H1 (cell line): Measurements from ENCODE around the gene CCDC192. TPM values are rescaled to one million over a fixed set of nuclear protein-coding genes. Genes with fewer than 3 reads are reported as not detected.

ENCODE experiments used
- CTCF ChIA-PET: fragments of 300-600 bp; sonication (Branson Sonifier 250); formaldehyde crosslinking; loops from one replicate; lab custom pipeline; 2021; ENCODE audit not compliant: partially characterized antibody; lab: Charles Lee
- POLR2A ChIA-PET: fragments of 300-600 bp; sonication (Branson Sonifier 250); formaldehyde crosslinking; loops from one replicate; lab custom pipeline; 2021; ENCODE audit warnings: inconsistent platforms; ENCODE audit not compliant: partially characterized antibody; lab: Charles Lee
- DNase-seq, 2 experiments: peaks; one replicate each; pipeline versions ENCODE4 v3.0.0 to v3.0.0-alpha.2; 2010 to 2022; ENCODE audit warnings: low spot score in 2 of 2, low read depth in 1 of 2, mixed read lengths in 1 of 2
- FAIRE-seq: peaks from 2 replicates; lab custom pipeline; 2011; peaks lifted over from hg19 to GRCh38; lab: Jason Lieb, UNC
- H2AFZ ChIP-seq: 2 replicates; pipeline ENCODE4 v1.8.1; 2012; ENCODE audit warnings: low read length, inconsistent platforms
- H2AK5ac ChIP-seq: 2 replicates; pipeline ENCODE4 v1.6.1; 2013; ENCODE audit warnings: low read depth, low read length
- H2BK120ac ChIP-seq: replicated peaks from 2 replicates; pipeline ENCODE3; 2013; ENCODE audit warnings: low read depth, low read length, inconsistent platforms
- H2BK12ac ChIP-seq: 2 replicates; pipeline ENCODE4 v1.6.1; 2013; ENCODE audit warnings: low read depth, low read length
- H2BK15ac ChIP-seq: 2 replicates; pipeline ENCODE4 v1.6.1; 2013; ENCODE audit warnings: low read length
- H2BK20ac ChIP-seq: 2 replicates; pipeline ENCODE4 v1.6.1; 2013; ENCODE audit warnings: low read length
- H2BK5ac ChIP-seq: 2 replicates; pipeline ENCODE4 v1.6.1; 2013; ENCODE audit warnings: low read depth, low read length
- H3K14ac ChIP-seq: 2 replicates; pipeline ENCODE4 v1.6.1; 2013; ENCODE audit warnings: inconsistent platforms; ENCODE audit not compliant: insufficient read length
- H3K18ac ChIP-seq: 2 replicates; pipeline ENCODE4 v1.6.1; 2013; ENCODE audit warnings: low read length; ENCODE audit errors: extremely low read depth
- H3K23ac ChIP-seq: 2 replicates; pipeline ENCODE4 v1.6.1; 2013; ENCODE audit warnings: inconsistent platforms; ENCODE audit not compliant: insufficient read length
- H3K23me2 ChIP-seq: 2 replicates; pipeline ENCODE4 v1.6.1; 2013; ENCODE audit warnings: low read depth, low read length
- H3K27ac ChIP-seq: 2 replicates; pipeline ENCODE4 v1.6.1; 2011; ENCODE audit warnings: low read depth, low read length, inconsistent platforms
- H3K27me3 ChIP-seq, 4 experiments: replicated peaks in 1 of 4; 1 replicate in 1 of 4; 2 replicates in 3 of 4; pipeline versions ENCODE4 v1.6.1 to v1.8.1; 2011 to 2013; ENCODE audit warnings: low read length in 3 of 4, mild to moderate bottlenecking in 3 of 4, inconsistent platforms in 2 of 4, mixed read lengths in 2 of 4, moderate library complexity in 1 of 4; ENCODE audit not compliant: control insufficient read depth in 3 of 4, insufficient read depth in 3 of 4; ENCODE audit errors: extremely low read depth in 1 of 4
- H3K36me3 ChIP-seq, 4 experiments: 2 replicates each; pipeline versions ENCODE4 v1.6.1 to v1.8.1; 2011 to 2013; ENCODE audit warnings: mild to moderate bottlenecking in 4 of 4, low read length in 3 of 4, moderate library complexity in 2 of 4, control low read depth in 1 of 4, inconsistent platforms in 1 of 4; ENCODE audit not compliant: insufficient read depth in 4 of 4, control insufficient read depth in 2 of 4
- H3K4ac ChIP-seq: replicated peaks from 2 replicates; pipeline ENCODE3; 2013; ENCODE audit warnings: low read length, low read depth, mixed read lengths, inconsistent platforms; ENCODE audit not compliant: insufficient read length
- H3K4me1 ChIP-seq, 4 experiments: replicated peaks in 1 of 4; 1 replicate in 1 of 4; 2 replicates in 3 of 4; pipeline versions ENCODE4 v1.6.1 to v1.8.1; 2011 to 2013; ENCODE audit warnings: low read length in 3 of 4, inconsistent platforms in 2 of 4, mixed read lengths in 1 of 4; ENCODE audit not compliant: insufficient read depth in 4 of 4, control insufficient read depth in 3 of 4
- H3K4me2 ChIP-seq, 2 experiments: 2 replicates each; pipeline versions ENCODE4 v1.6.1 to v1.8.1; 2011 to 2013; ENCODE audit warnings: low read depth in 2 of 2, low read length in 2 of 2, control low read depth in 1 of 2, inconsistent platforms in 1 of 2, mild to moderate bottlenecking in 1 of 2; ENCODE audit not compliant: insufficient read depth in 1 of 2
- H3K4me3 ChIP-seq, 4 experiments: fragments of 200-600, 300-600 bp in 1 of 4; sonication (generic), shearing (Covaris generic), sonication (Bioruptor Twin) in 1 of 4; 2 replicates each; pipeline versions ENCODE4 v1.5.1 to v1.8.1; 2011 to 2016; ENCODE audit warnings: low read length in 4 of 4, low read depth in 3 of 4, control low read depth in 2 of 4, inconsistent platforms in 2 of 4, mild to moderate bottlenecking in 2 of 4, mixed read lengths in 1 of 4, moderate library complexity in 1 of 4; ENCODE audit not compliant: insufficient read depth in 2 of 4; ENCODE audit errors: extremely low read depth in 1 of 4
- H3K56ac ChIP-seq: replicated peaks from 2 replicates; pipeline ENCODE3; 2013; ENCODE audit warnings: low read depth, mild to moderate bottlenecking, mixed read lengths, low read length, inconsistent platforms; ENCODE audit not compliant: insufficient read length
- H3K79me1 ChIP-seq: 2 replicates; pipeline ENCODE4 v1.6.1; 2013; ENCODE audit warnings: low read depth, low read length, control low read depth
- H3K79me2 ChIP-seq, 2 experiments: 2 replicates each; pipeline versions ENCODE4 v1.6.1 to v1.8.1; 2012 to 2013; ENCODE audit warnings: low read length in 2 of 2, mild to moderate bottlenecking in 2 of 2, inconsistent platforms in 1 of 2; ENCODE audit not compliant: insufficient read depth in 2 of 2, control insufficient read depth in 1 of 2
- H3K9ac ChIP-seq, 4 experiments: replicated peaks in 1 of 4; 1 replicate in 1 of 4; 2 replicates in 3 of 4; pipeline versions ENCODE4 v1.6.1 to v1.8.1; 2011 to 2013; ENCODE audit warnings: low read depth in 3 of 4, low read length in 3 of 4, control low read depth in 2 of 4, mild to moderate bottlenecking in 2 of 4, moderate library complexity in 2 of 4, inconsistent platforms in 1 of 4; ENCODE audit errors: extremely low read depth in 1 of 4
- H3K9me3 ChIP-seq, 2 experiments: 2 replicates each; pipeline versions ENCODE4 v1.6.1 to v1.8.1; 2012 to 2013; ENCODE audit warnings: mild to moderate bottlenecking in 2 of 2, moderate library complexity in 2 of 2, control low read depth in 1 of 2, inconsistent platforms in 1 of 2, low read depth in 1 of 2, low read length in 1 of 2, mixed read lengths in 1 of 2; ENCODE audit not compliant: insufficient read depth in 2 of 2
- H4K20me1 ChIP-seq, 2 experiments: replicated peaks in 1 of 2; 2 replicates each; pipeline versions ENCODE3 to v1.8.1; 2011 to 2013; ENCODE audit warnings: inconsistent platforms in 2 of 2, low read length in 2 of 2, mild to moderate bottlenecking in 1 of 2; ENCODE audit not compliant: insufficient read depth in 2 of 2, control insufficient read depth in 1 of 2
- H4K5ac ChIP-seq: 2 replicates; pipeline ENCODE4 v1.6.1; 2013; ENCODE audit warnings: low read length, low read depth, mixed read lengths, inconsistent platforms; ENCODE audit not compliant: insufficient read length
- H4K8ac ChIP-seq: 2 replicates; pipeline ENCODE4 v1.8.0; 2013; ENCODE audit warnings: mild to moderate bottlenecking, moderate library complexity, low read length, inconsistent platforms; ENCODE audit not compliant: insufficient read depth; ENCODE audit errors: extremely low read depth
- H4K91ac ChIP-seq: replicated peaks from 2 replicates; pipeline ENCODE3; 2013; ENCODE audit warnings: low read length, mixed read lengths, inconsistent platforms; ENCODE audit not compliant: insufficient read length
- ASH2L ChIP-seq: fragments of 200-600, 300-600 bp; sonication (generic); IDR thresholded peaks from one replicate; pipeline ENCODE4 v1.7.1; 2017; ENCODE audit warnings: low read length
- EP300 ChIP-seq, 2 experiments: IDR thresholded peaks; 1 replicate in 1 of 2; 2 replicates in 1 of 2; pipeline ENCODE4 v1.6.1; 2011 to 2012; ENCODE audit warnings: low read depth in 2 of 2, low read length in 2 of 2, mild to moderate bottlenecking in 2 of 2, borderline replicate concordance in 1 of 2, inconsistent platforms in 1 of 2, moderate library complexity in 1 of 2
- FOSL1 ChIP-seq: IDR thresholded peaks from 2 replicates; pipeline ENCODE4 v1.6.1; 2011; ENCODE audit warnings: mild to moderate bottlenecking, low read depth, low read length, moderate library complexity; ENCODE audit not compliant: insufficient read depth
- GABPA ChIP-seq: IDR thresholded peaks from 2 replicates; pipeline ENCODE4 v1.6.1; 2011; ENCODE audit warnings: mild to moderate bottlenecking, low read length, moderate library complexity, borderline replicate concordance; ENCODE audit not compliant: insufficient read depth
- KDM1A ChIP-seq: fragments of 200-600, 300-600 bp; sonication (generic); IDR thresholded peaks from 2 replicates; pipeline ENCODE4 v1.7.1; 2016; ENCODE audit warnings: mild to moderate bottlenecking, low read length, borderline replicate concordance
- MAX ChIP-seq: IDR thresholded peaks from 2 replicates; pipeline ENCODE4 v1.6.1; 2012; ENCODE audit warnings: inconsistent platforms
- NANOG ChIP-seq: IDR thresholded peaks from 2 replicates; pipeline ENCODE4 v1.6.1; 2011; ENCODE audit warnings: low read length, low read depth, mild to moderate bottlenecking, inconsistent platforms; ENCODE audit not compliant: insufficient read depth, poor library complexity, severe bottlenecking
- NRF1 ChIP-seq: IDR thresholded peaks from 2 replicates; pipeline ENCODE4 v1.6.1; 2011; ENCODE audit warnings: mild to moderate bottlenecking, low read depth, low read length, improper control_type of control experiment
- RBBP5 ChIP-seq: IDR thresholded peaks from 2 replicates; pipeline ENCODE4 v1.7.1; 2012; ENCODE audit warnings: low read depth, mild to moderate bottlenecking, inconsistent platforms, low read length, moderate library complexity, borderline replicate concordance
- SIRT6 ChIP-seq: IDR thresholded peaks from one replicate; pipeline ENCODE4 v1.7.1; 2012; ENCODE audit warnings: low read length, inconsistent platforms
- SP4 ChIP-seq: IDR thresholded peaks from 2 replicates; pipeline ENCODE4 v1.6.1; 2012; ENCODE audit warnings: low read length, inconsistent platforms
- SUZ12 ChIP-seq: fragments of 200-600 bp; sonication (generic); IDR thresholded peaks from 2 replicates; pipeline ENCODE4 v1.6.1; 2012; ENCODE audit warnings: mild to moderate bottlenecking, inconsistent platforms, low read length, moderate library complexity, mixed read lengths
- TAF7 ChIP-seq: optimal IDR thresholded peaks from 2 replicates; pipeline ENCODE3; 2011; ENCODE audit warnings: low read depth, mild to moderate bottlenecking, inconsistent platforms, low read length, moderate library complexity, borderline replicate concordance
- TCF12 ChIP-seq: IDR thresholded peaks from 2 replicates; pipeline ENCODE4 v1.6.1; 2011; ENCODE audit warnings: low read depth, mild to moderate bottlenecking, low read length
- WGBS, 2 experiments: shearing (Covaris generic) in 1 of 2; methylation state at CpG; one replicate each; pipeline versions ENCODE4 v1.1.6 to v1.1.7; 2013 to 2015; ENCODE audit warnings: low lambda C conversion rate in 2 of 2, mixed read lengths in 2 of 2, inconsistent platforms in 1 of 2, low coverage in 1 of 2, missing lambda C conversion rate in 1 of 2; ENCODE audit not compliant: insufficient replicate concordance in 2 of 2, insufficient coverage in 1 of 2, insufficient read length in 1 of 2; ENCODE audit errors: extremely low coverage in 1 of 2, missing lambda C conversion rate in 1 of 2; 5-methylcytosine and 5-hydroxymethylcytosine counted together
- polyA plus RNA-seq, 7 experiments: library from polyadenylated mRNA; depleted of rRNA in 3 of 7; stranded (reverse) in 5 of 7; unstranded in 2 of 7; fragments of >200 nt in 5 of 7; fragments of 200-250 nt in 2 of 7; gene quantifications; 1 replicate in 5 of 7; 2 replicates in 1 of 7; 4 replicates in 1 of 7; pipeline versions ENCODE4 v1.2.1 to v1.2.3, GENCODE V29; 2011 to 2013; ENCODE audit warnings: missing spikeins in 2 of 7, mixed read lengths in 2 of 7
- total RNA-seq: library from RNA; stranded (reverse); fragmentation: NEBNext Ultra II Directional; extraction: Animal tissue kit (Norgen Biotek cat#: 25700); gene quantifications from 2 replicates; pipeline ENCODE4 v1.2.1, GENCODE V29; 2021

The CCDC192 gene
- total and polyA plus RNA-seq, 2 of the 8 experiments (the other 6 are each of a cell fraction or from before 2014, with no cell fraction given): 0.61 TPM; not detected in 1

- no peak overlapping the region for H2BK15ac ChIP-seq
- H3K9ac ChIP-seq: no peak overlapping the region
- H2BK5ac ChIP-seq: no peak overlapping the region
- H3K27me3 ChIP-seq: no peaks in the 10 kb centered on the region
- H3K79me1 ChIP-seq: no peaks in the 10 kb centered on the region
- H2AK5ac ChIP-seq: no peak overlapping the region
- no peak overlapping the region for H2AFZ ChIP-seq
- WGBS, 2 experiments: 100% methylated on average over 2 of the region's 2 CpGs; no CpG with 5 or more reads in 1 of the 2 experiments
- H3K4me3 ChIP-seq: no peak overlapping the region
- H3K4ac ChIP-seq: no peak overlapping the region
- H3K23ac ChIP-seq: no peak overlapping the region
- ChIA-PET CTCF (interaction anchor here (0.6 to 2.9 kb wide), 3 partner anchors 13 to 879 kb away, joined by 3 to 10 read pairs (median 3); no protein-coding TSS in a partner anchor), POLR2A (no interaction called here)
- no peak overlapping the region for H2BK120ac ChIP-seq
- H3K18ac ChIP-seq: no peak overlapping the region
- no peaks in the 10 kb centered on the region for H3K4me1 ChIP-seq
- H3K27ac ChIP-seq: no peak overlapping the region
- no peak overlapping the region for H2BK12ac ChIP-seq
- TF ChIP-seq RBBP5 (no peak), NRF1 (no peak), ASH2L (no peak), MAX (no peak), NANOG (no peak), SP4 (no peak), SIRT6 (no peak), EP300 (IDR thresholded peaks at IDR 0.05; ENCODE audit: borderline replicate concordance in 1 of 2, low read depth in 2 of 2, low read length in 2 of 2) (no peak), KDM1A (no peak), TCF12 (no peak), SUZ12 (no peak), TAF7 (no peak), GABPA (no peak), FOSL1 (no peak)
- TF ChIP-seq, all 59 proteins: peak for 0
- DNase-seq (no peak), FAIRE-seq (no peak)
- Histone ChIP-seq H3K23me2 (no peaks in the 10 kb centered on the region; the same call in 1 of the 2 replicates), H4K20me1 (no peaks in the 10 kb centered on the region), H4K8ac (no peak overlapping the region), H4K91ac (no peak overlapping the region), H3K9me3 (no peaks in the 10 kb centered on the region), H3K36me3 (no peaks in the 10 kb centered on the region), H3K56ac (no peak overlapping the region), H2BK20ac (no peak overlapping the region), H3K14ac (no peak overlapping the region), H4K5ac (no peak overlapping the region), H3K79me2 (no peaks in the 10 kb centered on the region), H3K4me2 (no peak overlapping the region)
Observed at GRCh38 chr5:127922603-127923002, 219.4 kb downstream of the CCDC192 start.
